Measurements from ENCODE around the gene PRRC1. TPM values are rescaled to one million over a fixed set of nuclear protein-coding genes. Genes with fewer than 3 reads are reported as not detected.

The PRRC1 gene
- polyA plus RNA-seq, 1 donor from 2014 or later: 36.3 TPM

DNA sequence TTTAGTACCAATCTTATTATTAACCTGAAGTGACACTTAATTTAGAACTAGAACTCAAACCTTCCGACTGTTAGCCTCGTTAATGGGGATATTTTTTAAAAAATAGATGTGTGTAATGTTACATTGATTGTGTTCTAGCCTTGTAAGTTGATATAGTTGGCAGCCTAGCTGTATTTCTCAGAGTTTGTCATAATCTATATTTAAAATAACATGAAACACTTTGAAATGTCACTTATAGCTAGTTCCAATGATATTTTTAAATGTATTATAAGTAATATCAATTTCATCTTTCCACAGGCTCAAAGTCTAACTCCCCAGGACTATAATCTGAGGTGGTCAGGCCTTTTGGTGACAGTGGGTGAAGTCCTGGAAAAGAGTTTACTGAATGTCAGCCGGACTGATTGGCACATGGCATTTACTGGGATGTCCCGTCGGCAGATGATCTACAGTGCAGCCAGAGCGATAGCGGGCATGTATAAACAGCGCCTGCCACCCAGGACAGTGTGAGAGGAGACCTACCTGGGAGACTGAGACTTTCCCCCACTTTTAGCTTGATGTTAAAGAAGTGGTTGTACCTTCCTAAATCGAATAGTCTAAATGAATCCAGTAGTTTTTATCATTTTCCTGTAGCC is 34.1 kb downstream of the PRRC1 start:
- H3K36me3 ChIP-seq (ENCODE audit: insufficient read depth, low read length): peaks cover 9% of the 10 kb centered on the region
- no peaks in the 10 kb centered on the region for H3K9me3 ChIP-seq (ENCODE audit: low read length)
- no peak overlapping the region for H2AFZ ChIP-seq (ENCODE audit: low read depth, low read length)
- H3K27ac ChIP-seq (ENCODE audit: low read length): no peak overlapping the region
- no peaks in the 10 kb centered on the region for H4K20me1 ChIP-seq (ENCODE audit: insufficient read depth)
- no peak overlapping the region for H3K4me3 ChIP-seq (ENCODE audit: low read length)
- no peaks in the 10 kb centered on the region for H3F3A ChIP-seq (ENCODE audit: insufficient read depth, low read length, poor library complexity, severe bottlenecking)
- no peaks in the 10 kb centered on the region for H3K9me2 ChIP-seq (ENCODE audit: insufficient read depth, low read length)
- TF ChIP-seq SMC3 (conservative IDR thresholded peaks at IDR 0.05; ENCODE audit: poor library complexity) (no peak), TAF1 (IDR thresholded peaks at IDR 0.05; ENCODE audit: low read depth) (no peak), MXI1 (conservative IDR thresholded peaks at IDR 0.05; ENCODE audit: poor library complexity, severe bottlenecking) (no peak)
- H3K4me2 ChIP-seq (ENCODE audit: low read length): no peak overlapping the region
- H3K27me3 ChIP-seq (ENCODE audit: insufficient read depth, low read depth, low read length): no peaks in the 10 kb centered on the region
- no peak overlapping the region for H3K9ac ChIP-seq (ENCODE audit: low read length)
- no peaks in the 10 kb centered on the region for H3K79me2 ChIP-seq (replicated peaks; ENCODE audit: insufficient read depth, low read length)

GRCh38 chr5:127555826-127556225 is 38.4 kb downstream of the PRRC1 start:
- no peak overlapping the region for H3K4me2 ChIP-seq (ENCODE audit: low read length)
- no peaks in the 10 kb centered on the region for H4K20me1 ChIP-seq (ENCODE audit: insufficient read depth)
- H3K36me3 ChIP-seq (ENCODE audit: insufficient read depth, low read length): peaks cover 5% of the 10 kb centered on the region
- TF ChIP-seq EZH2 (IDR thresholded peaks at IDR 0.05; ENCODE audit: borderline replicate concordance, insufficient read depth, low read length, poor library complexity, severe bottlenecking) (no peak), SMC3 (conservative IDR thresholded peaks at IDR 0.05; ENCODE audit: poor library complexity) (no peak), MXI1 (conservative IDR thresholded peaks at IDR 0.05; ENCODE audit: poor library complexity, severe bottlenecking) (no peak), TAF1 (IDR thresholded peaks at IDR 0.05; ENCODE audit: low read depth) (no peak), POLR2AphosphoS5 (IDR thresholded peaks at IDR 0.05) (no peak), CTCF (IDR thresholded peaks at IDR 0.05; ENCODE audit: poor library complexity, severe bottlenecking) (no peak), RAD21 (conservative IDR thresholded peaks at IDR 0.05) (no peak), REST (IDR thresholded peaks at IDR 0.05; ENCODE audit: borderline replicate concordance) (no peak), EP300 (conservative IDR thresholded peaks at IDR 0.05; ENCODE audit: poor library complexity, severe bottlenecking) (no peak)
- H3K27me3 ChIP-seq (ENCODE audit: insufficient read depth, low read depth, low read length): no peaks in the 10 kb centered on the region
- H3F3A ChIP-seq (ENCODE audit: insufficient read depth, low read length, poor library complexity, severe bottlenecking): no peaks in the 10 kb centered on the region
- no peak overlapping the region for H3K4me3 ChIP-seq (ENCODE audit: low read length)
- H3K9ac ChIP-seq (ENCODE audit: low read length): no peak overlapping the region
- no peaks in the 10 kb centered on the region for H3K9me2 ChIP-seq (ENCODE audit: insufficient read depth, low read length)
- no peaks in the 10 kb centered on the region for H3K9me3 ChIP-seq (ENCODE audit: low read length)
- no peak overlapping the region for H2AFZ ChIP-seq (ENCODE audit: low read depth, low read length)
- no peak overlapping the region for H3K27ac ChIP-seq (ENCODE audit: low read length)
- no peaks in the 10 kb centered on the region for H3K79me2 ChIP-seq (replicated peaks; ENCODE audit: insufficient read depth, low read length)
